Measurements from ENCODE around the gene RAB11FIP5. TPM values are rescaled to one million over a fixed set of nuclear protein-coding genes. Genes with fewer than 3 reads are reported as not detected.

The RAB11FIP5 gene
- total RNA-seq, 6 experiments from 2014 or later, result 76.7 to 92.0 (median 83.6) TPM

GRCh38 chr2:73036766-73037165 lies 76.0 kb downstream of the RAB11FIP5 start:
- Mint-ChIP-seq H3K27ac (no peak overlapping the region; the same call in 1 of the 2 replicates), H3K36me3 (ENCODE audit: low read depth) (no peaks in the 10 kb centered on the region), H3K4me1 (ENCODE audit: low read depth) (no peaks in the 10 kb centered on the region), H3K9me3 (no peaks in the 10 kb centered on the region), H3K27me3 (ENCODE audit: insufficient read depth) (peaks cover 3% of the 10 kb centered on the region), H3K4me3 (no peak overlapping the region)
- no peak for TF ChIP-seq CTCF (IDR thresholded peaks at IDR 0.05)
- no peak for DNase-seq

- Mint-ChIP-seq H3K36me3 (ENCODE audit: low read depth) (no peaks in the 10 kb centered on the region; the same call in 1 of the 2 replicates), H3K4me1 (ENCODE audit: low read depth) (no peaks in the 10 kb centered on the region), H3K4me3 (no peak overlapping the region), H3K9me3 (no peaks in the 10 kb centered on the region), H3K27ac (no peak overlapping the region), H3K27me3 (ENCODE audit: insufficient read depth) (peaks cover 3% of the 10 kb centered on the region)
- DNase-seq, result no peak
- TF ChIP-seq CTCF (IDR thresholded peaks at IDR 0.05), result peak; percentile 37; the same call in 1 of the 2 replicates
Observed at GRCh38 chr2:73035899-73036711, 76.6 kb downstream of the RAB11FIP5 start.

GRCh38 chr2:73034661-73035375 lies 77.9 kb downstream of the RAB11FIP5 start:
- Mint-ChIP-seq H3K27me3 (ENCODE audit: insufficient read depth) (peaks cover 3% of the 10 kb centered on the region), H3K9me3 (no peaks in the 10 kb centered on the region), H3K4me1 (ENCODE audit: low read depth) (no peaks in the 10 kb centered on the region), H3K4me3 (no peak overlapping the region), H3K27ac (no peak overlapping the region), H3K36me3 (ENCODE audit: low read depth) (no peaks in the 10 kb centered on the region; the same call in 1 of the 2 replicates)
- DNase-seq, result no peak
- TF ChIP-seq CTCF (IDR thresholded peaks at IDR 0.05), result no peak

- H3K27ac Mint-ChIP-seq, result no peak overlapping the region
- peaks cover 3% of the 10 kb centered on the region for H3K27me3 Mint-ChIP-seq (ENCODE audit: insufficient read depth)
- DNase-seq, result no peak
- H3K9me3 Mint-ChIP-seq, result no peaks in the 10 kb centered on the region
- H3K4me3 Mint-ChIP-seq, result no peak overlapping the region
- no peaks in the 10 kb centered on the region; the same call in 1 of the 2 replicates for H3K36me3 Mint-ChIP-seq (ENCODE audit: low read depth)
- no peaks in the 10 kb centered on the region for H3K4me1 Mint-ChIP-seq (ENCODE audit: low read depth)
- no peak for TF ChIP-seq CTCF (IDR thresholded peaks at IDR 0.05)
Observed at GRCh38 chr2:73033766-73034381, 78.9 kb downstream of the RAB11FIP5 start.

GRCh38 chr2:73033142-73033765 lies 79.5 kb downstream of the RAB11FIP5 start:
- TF ChIP-seq CTCF (IDR thresholded peaks at IDR 0.05), result no peak
- DNase-seq, result no peak
- no peak overlapping the region for H3K27ac Mint-ChIP-seq
- H3K36me3 Mint-ChIP-seq (ENCODE audit: low read depth), result no peaks in the 10 kb centered on the region; the same call in 1 of the 2 replicates
- H3K27me3 Mint-ChIP-seq (ENCODE audit: insufficient read depth), result peaks cover 3% of the 10 kb centered on the region
- no peaks in the 10 kb centered on the region for H3K4me1 Mint-ChIP-seq (ENCODE audit: low read depth)
- no peaks in the 10 kb centered on the region for H3K9me3 Mint-ChIP-seq
- no peak overlapping the region for H3K4me3 Mint-ChIP-seq

Data from HFFc6 (cell line).